HG03025 (cell line): Measurements from ENCODE around the gene HELT.
"Not testable (repeated sequence)": the region's sequence is repeated elsewhere in the genome, so short reads cannot be mapped to it uniquely, and the experiment has no call there.

Experiments used
- ATAC-seq: cut with Tn5 transposase; IDR thresholded peaks from one replicate; pipeline ENCODE4 v1.9.1; 2021; ENCODE audit warnings: mild to moderate bottlenecking, moderate library complexity; ENCODE audit not compliant: unreplicated experiment, low FRiP score

The HELT gene

DNA sequence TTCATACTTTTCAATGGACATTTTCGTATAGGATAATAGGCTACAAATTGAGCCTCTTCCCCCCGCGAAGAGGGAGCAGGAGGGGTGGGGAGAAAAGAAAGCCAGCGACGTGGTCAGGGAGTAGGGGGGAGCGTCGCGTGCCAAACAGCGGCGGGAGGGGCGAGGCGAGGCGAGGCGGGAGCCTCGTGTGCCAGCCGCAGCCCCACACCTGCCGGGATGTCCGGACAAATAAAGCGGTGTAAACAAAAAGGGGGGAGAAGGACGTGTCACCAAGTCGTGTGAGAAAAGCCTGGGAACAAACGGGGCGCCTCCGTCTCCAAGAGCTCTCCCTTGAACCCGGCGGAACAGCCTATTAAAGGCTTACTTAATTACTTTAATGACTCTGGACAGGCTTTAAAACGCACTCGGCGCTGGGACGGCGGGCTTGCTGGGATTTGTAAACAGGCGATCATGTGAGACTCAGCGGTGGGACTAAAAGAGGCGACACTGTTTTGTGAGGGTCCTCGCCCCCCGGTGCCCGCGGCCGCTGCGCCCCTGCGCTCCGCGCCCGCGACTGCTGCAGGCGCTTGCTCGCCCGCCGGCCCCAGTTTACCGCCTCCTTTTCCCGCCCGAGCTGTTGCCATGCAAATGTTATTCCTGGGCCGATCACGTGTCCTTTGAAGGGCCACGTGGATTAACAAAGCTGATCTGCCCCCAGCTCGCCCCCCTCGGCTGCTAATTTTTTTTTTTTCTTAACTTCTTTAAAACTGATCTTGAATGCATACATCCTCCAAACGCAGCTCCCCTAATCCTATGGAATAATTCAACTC lies at the start of gene HELT:
Gene HELT (plus strand): TSS at position 527 of the 809 bp plus-strand sequence. CDS start 439 bp downstream, outside the sequence.
- no peak for ATAC-seq

GRCh38 chr4:184968784-184969201 lies 49.5 kb upstream of the HELT start:
- ATAC-seq = no peak

DNA sequence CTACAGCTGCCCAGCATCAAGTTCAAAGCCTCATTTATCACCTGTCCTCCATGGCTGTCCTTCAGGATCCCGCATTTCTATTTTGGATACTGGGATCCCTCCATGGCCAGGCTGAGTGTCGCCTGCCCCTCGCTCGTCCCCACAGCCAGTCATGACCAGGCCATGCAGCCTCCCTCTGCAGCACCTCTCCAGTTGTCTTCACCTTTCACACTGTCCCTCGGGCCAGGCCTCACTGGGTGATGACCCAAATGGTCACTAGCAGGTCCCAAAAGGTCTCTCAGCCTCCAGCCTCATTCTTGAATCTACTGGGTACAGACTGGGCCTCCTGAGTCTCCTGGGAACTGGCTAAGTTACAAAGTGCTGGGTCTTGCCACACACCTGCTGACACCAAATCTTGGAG lies 48.7 kb upstream of the HELT start:
- no peak for ATAC-seq

GRCh38 chr4:184972991-184973390 lies 45.3 kb upstream of the HELT start:
- ATAC-seq = no peak

- not testable (repeated sequence) for ATAC-seq
Observed at GRCh38 chr4:184976348-184976747, 41.9 kb upstream of the HELT start.

GRCh38 chr4:184977747-184978146 lies 40.5 kb upstream of the HELT start:
- ATAC-seq = no peak

GRCh38 chr4:184978211-184978610 lies 40.1 kb upstream of the HELT start:
- no peak for ATAC-seq

- no peak for ATAC-seq
Observed at GRCh38 chr4:184979461-184980124, 38.7 kb upstream of the HELT start.

- ATAC-seq = no peak
Observed at GRCh38 chr4:184980261-184980660, 38.0 kb upstream of the HELT start.

GRCh38 chr4:184983672-184984356 lies 34.5 kb upstream of the HELT start:
- ATAC-seq = no peak

- no peak for ATAC-seq
Observed at GRCh38 chr4:184987493-184988031, 30.7 kb upstream of the HELT start.

GRCh38 chr4:184988611-184989010 lies 29.7 kb upstream of the HELT start:
- no peak for ATAC-seq

DNA sequence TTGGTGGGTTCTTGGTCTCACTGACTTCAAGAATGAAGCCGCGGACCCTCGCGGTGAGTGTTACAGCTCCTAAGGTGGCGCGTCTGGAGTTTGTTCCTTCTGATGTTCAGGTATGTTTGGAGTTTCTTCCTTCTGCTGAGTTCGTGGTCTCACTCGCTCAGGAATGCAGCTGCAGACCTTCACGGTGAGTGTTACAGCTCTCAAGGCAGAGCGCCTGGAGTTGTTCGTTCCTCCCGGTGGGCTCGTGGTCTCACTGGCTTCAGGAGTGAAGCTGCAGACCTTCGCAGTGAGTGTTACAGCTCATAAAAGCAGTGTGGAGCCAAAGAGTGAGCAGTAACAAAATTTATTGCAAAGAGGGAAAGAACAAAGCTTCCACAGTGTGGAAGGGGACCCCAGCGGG lies 29.0 kb upstream of the HELT start:
- not testable (repeated sequence) for ATAC-seq

DNA sequence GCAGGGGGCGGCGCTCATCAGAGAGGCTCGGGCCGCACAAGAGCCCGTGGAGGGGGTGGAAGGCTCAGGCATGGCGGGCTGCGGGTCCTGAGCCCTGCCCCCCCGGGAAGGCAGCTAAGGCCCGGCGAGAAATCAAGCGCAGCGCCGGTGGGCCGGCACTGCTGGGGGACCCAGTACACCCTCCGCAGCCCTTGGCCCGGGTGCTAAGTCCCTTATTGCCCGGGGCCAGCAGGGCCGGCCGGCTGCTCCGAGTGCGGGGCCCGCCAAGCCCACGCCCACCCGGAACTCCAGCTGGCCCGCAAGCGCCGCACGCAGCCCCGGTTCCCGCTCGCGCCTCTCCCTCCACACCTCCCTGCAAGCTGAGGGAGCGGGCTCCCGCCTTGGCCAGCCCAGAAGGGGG lies 28.2 kb upstream of the HELT start:
- ATAC-seq = not testable (repeated sequence)

DNA sequence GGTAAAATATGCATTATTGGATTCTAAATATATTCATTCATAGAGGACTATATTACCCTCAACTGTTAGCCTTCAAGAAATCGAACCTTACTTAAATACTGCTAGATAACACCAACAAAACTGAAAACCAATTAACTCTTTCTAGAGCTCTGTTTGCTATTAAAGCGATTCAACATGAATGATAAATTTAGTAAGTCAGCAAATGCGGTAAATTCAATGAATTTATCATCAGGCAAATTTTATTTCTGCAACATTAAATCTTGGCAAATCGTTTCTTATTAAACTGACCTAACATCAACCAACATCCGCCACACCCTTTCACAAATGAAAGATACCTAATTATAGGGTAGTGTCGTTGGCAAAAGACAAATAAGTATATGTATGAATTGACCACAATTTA lies 26.4 kb upstream of the HELT start:
- ATAC-seq = no peak

GRCh38 chr4:184992422-184992821 lies 25.9 kb upstream of the HELT start:
- no peak for ATAC-seq

DNA sequence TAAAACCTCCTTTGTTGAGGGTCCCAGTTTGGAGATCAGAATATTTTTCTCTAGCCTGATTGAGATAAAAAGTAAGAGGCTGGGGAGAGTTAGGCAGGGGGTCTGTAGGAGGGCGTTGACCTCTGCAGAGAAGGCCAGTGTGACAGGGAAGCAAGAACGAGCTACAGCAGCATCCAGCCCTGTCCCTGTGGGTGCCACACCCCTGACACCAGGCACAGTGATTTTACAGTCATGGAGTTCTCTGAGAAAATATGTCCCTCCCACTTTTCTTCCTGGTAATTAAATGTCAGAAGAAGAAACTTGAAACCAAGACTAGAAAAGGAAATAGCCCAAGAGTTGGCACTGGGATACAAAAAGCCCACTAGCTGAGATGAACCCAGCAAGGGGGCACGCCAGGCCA lies 25.0 kb upstream of the HELT start:
- no peak for ATAC-seq

GRCh38 chr4:184994010-184994622 lies 24.2 kb upstream of the HELT start:
- no peak for ATAC-seq

- no peak for ATAC-seq
Observed at GRCh38 chr4:184994623-184995010, 23.7 kb upstream of the HELT start.

DNA sequence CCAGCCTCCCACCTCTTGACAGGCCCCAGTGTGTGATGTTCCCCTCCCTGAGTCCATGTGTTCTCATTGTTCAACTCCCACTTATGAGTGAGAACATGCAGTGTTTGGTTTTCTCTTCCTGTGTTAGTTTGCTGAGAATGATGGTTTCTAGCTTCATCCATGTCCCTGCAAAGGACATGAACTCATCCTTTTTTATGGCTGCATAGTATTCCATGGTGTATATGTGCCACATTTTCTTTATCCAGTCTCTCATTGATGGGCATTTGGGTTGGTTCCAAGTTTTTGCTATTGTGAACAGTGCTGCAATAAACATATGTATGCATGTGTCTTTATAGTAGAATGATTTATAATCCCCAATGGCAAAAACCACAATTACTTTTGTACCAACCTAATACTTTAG lies 20.6 kb upstream of the HELT start:
- ATAC-seq = not testable (repeated sequence)

DNA sequence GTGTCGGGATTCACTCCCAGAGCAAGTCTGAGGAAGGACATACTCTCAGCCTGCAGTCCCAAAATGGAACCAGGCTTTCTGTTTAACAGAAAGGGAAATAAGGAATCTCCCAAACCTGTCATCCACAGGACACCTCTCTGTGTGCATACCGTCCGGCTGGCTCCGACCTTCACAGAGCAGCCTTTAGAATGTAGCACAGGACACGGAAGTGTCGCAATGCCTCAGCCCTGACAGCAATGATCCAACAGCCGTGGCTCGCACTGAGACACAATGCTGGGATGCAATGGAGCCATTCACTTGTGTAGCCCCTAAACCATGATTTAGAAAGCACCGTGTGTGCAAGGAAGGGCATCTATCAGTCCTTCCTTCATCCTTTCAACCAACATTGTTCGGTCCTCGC lies 15.5 kb upstream of the HELT start:
- no peak for ATAC-seq
